Non-pigmented ciliary epithelial cell (primary cell): Measurements from ENCODE around the gene PPP2R5B.

Source experiments
- DNase-seq: peaks from one replicate; pipeline ENCODE4 v3.0.0-alpha.2; 2010; ENCODE audit warnings: low read depth

Gene PPP2R5B

DNA sequence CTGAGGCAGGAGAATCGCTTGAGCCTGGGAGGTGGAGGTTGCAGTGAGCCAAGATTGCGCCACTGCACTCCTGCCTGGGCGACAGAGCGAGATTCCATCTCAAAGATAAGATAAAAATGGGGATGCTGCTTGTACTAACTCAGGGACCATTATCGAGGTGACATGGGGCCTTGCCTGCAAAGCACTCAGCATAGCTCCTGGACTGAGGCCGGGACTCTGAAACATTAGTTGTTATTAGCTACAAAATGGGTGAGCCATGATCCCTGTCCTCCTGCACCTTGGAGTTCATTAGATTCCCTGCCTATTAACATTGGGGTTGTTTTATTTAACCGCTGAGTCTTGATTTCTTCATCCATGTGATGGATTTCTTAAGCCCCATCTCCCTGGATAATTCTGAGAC lies 5.1 kb downstream of the PPP2R5B start:
- no peak for DNase-seq

- DNase-seq = no peak
Observed at GRCh38 chr11:64930340-64930739, 5.9 kb downstream of the PPP2R5B start.

DNA sequence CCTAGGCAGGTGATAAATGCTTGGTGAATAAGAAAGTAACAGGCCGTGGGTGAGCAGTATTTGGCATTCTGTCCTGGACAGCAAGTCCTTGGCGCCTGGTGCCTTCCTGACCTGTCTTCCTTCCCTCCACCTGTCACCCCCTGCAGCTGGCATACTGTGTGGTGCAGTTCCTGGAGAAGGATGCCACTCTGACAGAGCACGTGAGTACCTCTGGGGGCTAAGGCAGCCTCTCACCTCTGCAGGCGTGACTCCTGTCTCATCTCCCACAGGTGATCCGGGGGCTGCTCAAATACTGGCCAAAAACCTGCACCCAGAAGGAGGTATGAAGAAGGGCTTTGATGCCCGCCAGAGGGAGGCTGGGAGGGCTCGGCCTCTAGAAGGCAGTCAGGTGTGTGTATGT lies 6.8 kb downstream of the PPP2R5B start:
- DNase-seq = no peak

DNA sequence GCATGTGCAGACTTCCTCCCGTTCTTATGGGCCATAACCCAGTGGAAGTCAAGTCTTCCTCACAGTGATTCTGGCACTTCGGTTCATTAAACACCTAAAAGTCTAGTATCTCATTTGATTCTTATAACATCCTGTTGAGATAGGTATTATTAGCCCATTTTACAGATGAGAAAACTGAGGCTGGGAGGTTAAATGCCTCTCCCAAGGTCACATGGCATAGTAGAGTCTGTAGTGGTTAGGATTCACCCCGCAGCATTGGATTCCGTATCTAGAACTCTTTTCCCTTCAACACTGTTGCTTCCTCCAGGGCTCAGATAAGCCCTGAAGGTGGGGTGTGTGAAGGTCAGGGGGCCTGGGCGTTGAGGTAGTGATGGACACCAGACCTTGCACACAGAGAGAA lies 7.8 kb downstream of the PPP2R5B start:
- no peak for DNase-seq

DNA sequence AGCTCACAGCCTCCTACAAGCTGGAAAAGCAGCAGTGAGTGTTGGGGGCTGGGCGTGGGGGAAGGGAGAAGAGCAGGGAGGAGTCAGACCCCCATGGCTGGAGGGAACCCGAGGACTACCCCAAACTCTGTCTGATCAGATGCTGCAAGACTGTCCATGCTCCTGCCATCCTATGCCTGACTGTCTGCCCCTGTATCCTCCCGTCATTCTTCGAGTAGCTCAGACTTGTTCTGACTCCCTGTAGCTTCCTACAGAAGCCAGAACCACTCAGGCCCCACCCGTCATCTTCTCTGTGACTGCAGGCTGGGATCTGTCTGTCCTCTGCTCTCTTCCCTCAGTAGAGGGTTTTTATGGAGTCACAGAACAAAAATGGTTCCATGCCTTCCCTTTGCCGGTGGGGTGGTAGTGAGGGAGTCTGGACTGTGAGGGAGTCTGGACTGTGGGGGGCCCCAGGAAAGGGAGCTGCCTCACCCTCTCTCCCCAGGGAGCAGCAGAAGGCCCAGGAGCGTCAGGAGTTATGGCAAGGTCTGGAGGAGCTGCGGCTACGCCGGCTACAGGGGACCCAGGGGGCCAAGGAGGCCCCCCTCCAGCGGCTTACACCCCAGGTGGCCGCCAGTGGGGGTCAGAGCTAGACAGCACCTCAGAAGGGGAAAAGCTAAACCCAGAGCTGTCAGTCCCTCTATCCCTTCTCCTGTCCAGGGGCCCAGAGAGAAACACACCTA lies 8.9 kb downstream of the PPP2R5B start:
- DNase-seq = no peak

GRCh38 chr11:64933935-64934681 lies 9.6 kb downstream of the PPP2R5B start:
- DNase-seq = no peak

DNA sequence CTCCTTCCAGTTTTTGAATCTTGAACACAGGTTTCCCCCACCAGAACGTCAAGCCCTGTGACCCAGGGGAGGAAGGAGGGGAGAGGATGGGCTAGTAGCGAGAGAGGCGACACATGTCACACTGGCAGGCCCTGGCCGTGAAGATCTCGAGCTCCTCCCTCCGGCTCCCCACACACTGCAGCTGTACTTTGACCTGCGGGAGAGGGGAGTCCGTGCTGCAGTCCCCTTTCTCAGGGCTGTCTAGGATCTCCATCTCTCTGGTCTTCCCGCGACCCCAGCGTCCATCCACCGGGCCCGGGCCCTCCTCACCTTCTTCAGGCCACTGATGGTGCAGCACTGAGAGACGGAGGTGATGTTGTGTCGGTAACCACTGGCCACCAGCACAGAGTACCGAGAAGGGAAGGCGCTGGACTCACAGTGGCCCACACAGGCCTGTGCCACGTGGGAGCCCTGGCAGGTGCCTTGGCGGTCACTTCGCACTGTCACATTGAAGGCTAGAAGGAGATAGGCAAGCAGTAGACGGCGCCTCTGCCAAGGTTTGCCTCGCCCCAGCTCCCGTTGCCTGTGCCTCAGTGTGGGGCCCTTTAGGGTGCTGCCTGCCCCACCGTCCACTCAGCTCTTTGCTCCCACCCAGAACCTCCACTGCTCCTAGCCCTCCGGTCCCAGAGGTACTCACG lies 10.3 kb downstream of the PPP2R5B start:
- no peak for DNase-seq

DNA sequence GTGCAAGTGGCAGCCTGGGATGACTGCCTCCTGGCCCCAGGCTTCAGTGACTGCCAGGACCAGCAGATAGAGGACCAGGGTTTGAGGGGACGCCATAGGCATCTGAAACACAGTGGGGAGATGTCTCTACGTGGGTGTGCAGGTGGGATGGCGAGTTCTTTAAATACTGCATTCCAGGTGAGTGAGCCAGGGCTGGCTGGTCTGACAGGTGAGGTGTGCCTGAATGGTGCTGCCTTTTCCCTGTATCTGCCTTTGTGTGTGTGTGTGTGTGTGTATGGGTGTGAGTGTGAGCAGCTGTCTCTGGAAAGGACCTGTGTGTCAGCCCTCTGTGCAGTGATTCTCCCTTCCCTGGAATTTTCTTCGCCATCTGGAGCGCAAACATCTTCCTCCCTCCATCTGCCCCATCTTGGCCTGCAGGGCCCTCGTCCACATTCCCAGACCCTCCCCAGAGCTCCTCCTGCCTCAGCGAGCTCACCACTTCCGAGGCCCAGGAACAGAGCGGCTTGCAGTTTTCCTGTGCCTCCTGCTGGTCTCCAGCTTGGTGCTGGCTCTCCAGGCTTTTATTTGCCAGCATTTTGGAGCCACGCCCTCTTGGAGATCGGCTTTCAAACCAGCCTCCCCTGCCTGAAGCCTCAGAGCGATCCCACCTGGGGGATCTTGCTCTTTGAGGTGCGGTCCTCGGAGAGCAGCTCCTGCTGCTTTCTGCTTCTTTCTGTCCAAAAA lies 11.0 kb downstream of the PPP2R5B start, which contains the start of gene GPHA2:
GPHA2 (minus strand) TSS at position 535 of the 723 bp plus-strand sequence; CDS start at position 102, 433 bp downstream.
- no peak for DNase-seq

- DNase-seq = no peak
Observed at GRCh38 chr11:64936539-64936938, 12.1 kb downstream of the PPP2R5B start.

DNA sequence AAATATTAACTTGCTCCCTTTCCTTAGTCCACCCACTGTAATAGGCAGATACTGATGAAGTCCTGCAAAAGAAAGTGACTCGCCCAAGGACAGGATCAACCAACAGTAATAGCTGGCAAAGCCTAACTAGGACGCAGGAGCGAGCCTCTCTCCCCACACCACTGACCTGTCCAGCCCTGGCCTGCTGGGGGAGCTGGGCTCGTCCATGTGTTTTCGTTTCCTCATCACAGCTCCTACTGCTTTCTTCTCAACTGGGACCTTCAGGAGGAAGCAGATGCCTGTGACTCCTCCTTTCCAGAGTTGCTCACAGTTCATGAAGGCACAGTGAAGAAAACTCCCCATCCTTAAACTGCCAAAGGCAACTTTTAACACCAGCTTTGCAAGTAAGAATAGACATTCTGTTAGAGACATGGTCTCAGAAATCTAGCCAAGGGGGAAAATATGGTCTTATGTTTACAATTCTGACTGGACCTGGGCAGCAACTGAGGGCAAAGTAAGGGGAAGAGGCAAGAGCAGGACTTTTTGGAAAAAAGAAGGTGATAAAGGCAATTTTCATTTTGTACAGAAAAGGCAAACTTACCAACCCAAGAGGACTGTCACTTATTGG lies 22.8 kb downstream of the PPP2R5B start:
- no peak for DNase-seq

DNA sequence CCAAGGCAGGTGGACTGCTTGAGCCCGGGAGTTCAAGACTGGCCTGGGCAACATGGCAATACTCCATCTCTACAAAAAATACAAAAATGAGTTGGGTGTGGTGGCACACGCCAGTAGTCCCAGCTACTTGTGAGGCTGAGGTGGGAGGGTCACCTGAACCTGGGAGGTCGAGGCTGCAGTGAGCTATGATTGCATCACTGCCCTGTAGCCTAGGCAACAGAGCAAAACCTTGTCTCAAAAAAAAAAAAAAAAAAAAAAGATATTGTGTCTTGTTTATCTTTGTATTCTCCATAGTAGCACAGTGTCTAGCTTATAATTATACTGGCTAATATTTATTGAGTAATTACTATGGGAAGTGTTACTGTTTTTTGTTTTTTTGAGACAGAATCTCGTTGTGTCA lies 27.0 kb downstream of the PPP2R5B start:
- no peak for DNase-seq

- no peak for DNase-seq
Observed at GRCh38 chr11:64954201-64954600, 29.7 kb downstream of the PPP2R5B start.

- no peak for DNase-seq
Observed at GRCh38 chr11:64959498-64959897, 35.0 kb downstream of the PPP2R5B start.

- no peak for DNase-seq
Observed at GRCh38 chr11:64960719-64961118, 36.2 kb downstream of the PPP2R5B start.

DNA sequence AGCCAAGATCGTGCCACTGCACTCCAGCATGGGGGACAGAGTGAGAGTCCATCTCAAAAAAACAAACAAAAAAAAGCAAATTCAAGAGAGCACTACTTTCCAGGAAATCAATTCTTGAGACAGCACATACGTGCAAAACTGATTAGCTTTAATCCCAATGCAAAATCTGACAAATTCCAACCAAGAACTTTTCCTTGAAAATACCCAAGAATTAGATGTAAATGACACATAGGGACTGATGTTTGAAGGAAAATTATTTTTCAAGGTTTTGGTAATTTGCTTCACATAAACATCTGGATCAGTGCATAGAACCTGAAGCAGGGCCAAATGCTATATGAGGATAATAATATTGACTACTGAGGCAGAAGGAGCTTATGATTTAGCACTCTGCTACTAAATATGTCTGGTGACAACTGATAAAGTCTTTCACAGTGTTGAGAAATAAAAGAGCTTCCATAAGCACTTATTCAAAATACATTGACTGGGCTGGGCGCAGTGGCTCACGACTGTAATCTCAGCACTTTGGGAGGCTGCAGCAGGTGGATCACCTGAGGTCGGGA lies 38.7 kb downstream of the PPP2R5B start:
- DNase-seq = no peak

DNA sequence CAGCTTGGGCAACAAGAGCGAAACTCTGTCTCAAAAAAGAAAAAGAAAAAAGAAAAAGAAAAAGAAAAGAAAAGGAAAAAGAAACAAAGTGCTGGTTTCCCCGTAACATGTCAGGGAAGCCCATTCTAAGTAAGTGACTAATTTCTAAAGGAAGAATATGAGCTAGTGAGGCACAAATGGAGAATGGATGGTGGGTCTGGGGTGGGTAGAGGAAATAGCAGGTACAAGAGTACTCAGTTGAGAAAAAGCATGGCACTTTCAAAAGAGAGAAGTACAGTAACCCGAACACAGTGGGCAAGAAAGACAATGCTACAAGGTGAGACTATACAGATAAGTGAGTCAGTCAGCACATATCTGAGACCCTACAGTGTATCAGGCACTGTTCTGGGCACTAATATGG lies 42.9 kb downstream of the PPP2R5B start:
- no peak for DNase-seq

GRCh38 chr11:64969209-64969608 lies 44.7 kb downstream of the PPP2R5B start:
- DNase-seq = no peak

GRCh38 chr11:64970731-64971151 lies 46.3 kb downstream of the PPP2R5B start:
- no peak for DNase-seq

DNA sequence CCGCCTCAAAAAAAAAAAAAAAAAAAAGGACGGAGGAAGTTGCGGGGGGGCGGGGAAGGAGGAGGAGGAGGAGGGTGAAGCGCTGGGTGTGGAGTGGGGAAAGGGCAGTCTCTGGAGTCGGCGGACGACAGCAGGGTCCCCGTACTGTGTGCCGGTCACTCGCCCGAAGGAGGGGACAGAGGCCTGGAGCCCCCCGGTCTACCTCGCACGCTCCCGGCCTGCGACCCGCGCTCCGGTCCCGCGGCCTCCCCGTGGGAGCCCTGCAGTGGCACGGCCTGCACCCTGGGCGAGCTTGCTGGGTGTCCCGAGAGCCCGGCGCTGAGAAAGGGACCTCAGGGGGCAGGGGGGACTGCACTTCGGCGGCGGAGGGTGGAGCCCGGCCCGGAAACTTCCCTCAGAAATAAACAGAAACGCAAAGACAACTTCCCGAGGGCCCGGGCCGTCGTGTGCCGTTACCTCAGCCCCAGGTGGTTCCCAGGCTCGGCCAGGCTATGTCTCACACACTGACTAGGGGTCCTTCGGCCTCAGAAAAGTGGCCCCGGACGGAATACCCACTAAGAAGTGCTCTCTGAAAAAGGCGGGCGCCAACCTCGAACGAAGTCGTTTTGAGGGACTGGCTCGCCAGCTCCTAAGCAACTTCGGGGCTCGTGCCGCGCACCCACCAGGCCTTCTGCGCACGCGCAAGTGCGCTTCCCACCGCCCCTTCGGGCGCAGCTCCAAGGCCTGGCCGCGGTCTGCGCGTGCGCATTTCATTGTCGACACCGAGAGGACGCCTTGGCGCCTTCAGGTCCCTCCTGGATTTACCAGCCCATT lies 47.1 kb downstream of the PPP2R5B start, which contains the start of gene MAJIN:
MAJIN (minus strand) TSS at position 688 of the 813 bp plus-strand sequence. CDS start 12,703 bp downstream, outside the sequence.
- peak; percentile 15 for DNase-seq

GRCh38 chr11:64974124-64974523 lies 49.6 kb downstream of the PPP2R5B start:
- DNase-seq = no peak
